Measurements from ENCODE around the gene CASP12. TPM values are rescaled to one million over a fixed set of nuclear protein-coding genes. Genes with fewer than 3 reads are reported as not detected.

Gene CASP12
- total RNA-seq, 5 donors from 2014 or later (not counting 1 experiment from before 2014, with no cell fraction given): not detected

- Mint-ChIP-seq H3K4me1 (peaks cover 11 to 21% (median 19%) of the 10 kb centered on the region in 3 donors), H3K4me3 (no peak overlapping the region), H3K27ac (no peak overlapping the region), H3K36me3 (peaks cover 28% of the 10 kb centered on the region), H3K27me3 (no peaks in the 10 kb centered on the region), H3K9me3 (peaks cover 12 to 36% (median 16%) of the 10 kb centered on the region in 3 donors)
- Histone ChIP-seq H3K4me3 (ENCODE audit: control insufficient read depth in 1 of 2, extremely low read depth in 1 of 2, low read length in 1 of 2) (no peak overlapping the region), H3K27me3 (replicated peaks in 1 of 2; ENCODE audit: control insufficient read depth in 2 of 2, extremely low read depth in 1 of 2, insufficient read depth in 2 of 2, low read length in 1 of 2) (peaks cover 0 to 2% of the 10 kb centered on the region in 2 experiments), H3K4me1 (ENCODE audit: control insufficient read depth in 1 of 2, extremely low read depth in 1 of 2, insufficient read depth in 2 of 2, low read length in 2 of 2) (peaks cover under 1 to 1% of the 10 kb centered on the region in 2 experiments), H3K9me3 (no peaks in the 10 kb centered on the region), H3K36me3 (ENCODE audit: control insufficient read depth in 2 of 2, extremely low read depth in 1 of 2, insufficient read depth in 1 of 2, low read length in 1 of 2) (no peaks in the 10 kb centered on the region), H3K27ac (ENCODE audit: low read length) (no peak overlapping the region)
- CTCF ChIA-PET: no interaction called here
- ATAC-seq (replicated peaks in 1 of 4): no peak
- no peak for DNase-seq
- POLR2A ChIA-PET: no interaction called here
These were observed 30.6 kb upstream of the CASP12 start for GRCh38 chr11:104928811-104929210.

GRCh38 chr11:104926771-104927611 lies 28.7 kb upstream of the CASP12 start:
- ChIA-PET POLR2A (no interaction called here), CTCF (no interaction called here)
- no peak overlapping the region for H3K4me3 Mint-ChIP-seq
- H3K9me3 Mint-ChIP-seq: peaks cover 13 to 32% (median 14%) of the 10 kb centered on the region in 3 donors
- no peak for ATAC-seq (replicated peaks in 1 of 4)
- H3K4me1 Mint-ChIP-seq: peaks cover 0 to 12% (median 9%) of the 10 kb centered on the region in 3 donors
- DNase-seq: no peak
- Histone ChIP-seq H3K27ac (ENCODE audit: low read length) (no peak overlapping the region), H3K9me3 (no peaks in the 10 kb centered on the region), H3K4me3 (ENCODE audit: control insufficient read depth in 1 of 2, extremely low read depth in 1 of 2, low read length in 1 of 2) (no peak overlapping the region), H3K4me1 (ENCODE audit: control insufficient read depth in 1 of 2, extremely low read depth in 1 of 2, insufficient read depth in 2 of 2, low read length in 2 of 2) (no peaks in the 10 kb centered on the region), H3K27me3 (replicated peaks in 1 of 2; ENCODE audit: control insufficient read depth in 2 of 2, extremely low read depth in 1 of 2, insufficient read depth in 2 of 2, low read length in 1 of 2) (peaks cover 0 to 2% of the 10 kb centered on the region in 2 experiments), H3K36me3 (ENCODE audit: control insufficient read depth in 2 of 2, extremely low read depth in 1 of 2, insufficient read depth in 1 of 2, low read length in 1 of 2) (no peaks in the 10 kb centered on the region)
- 85% methylated on average over 8 of the region's 9 CpGs for WGBS (ENCODE audit: insufficient coverage)
- H3K27ac Mint-ChIP-seq: no peak overlapping the region
- peaks cover 28% of the 10 kb centered on the region for H3K36me3 Mint-ChIP-seq
- no peaks in the 10 kb centered on the region for H3K27me3 Mint-ChIP-seq

GRCh38 chr11:104925850-104926249 lies 27.6 kb upstream of the CASP12 start:
- ChIA-PET CTCF (interaction anchor here in 1 of 2 donors (0.7 kb wide), 1 partner anchor 14 kb away, joined by 4 read pairs; no protein-coding TSS in a partner anchor), POLR2A (interaction anchor here in 1 of 2 donors (0.6 kb wide), 2 partner anchors 84 to 112 kb away, joined by 3 to 4 read pairs; no protein-coding TSS in a partner anchor)
- Histone ChIP-seq H3K4me3 (ENCODE audit: control insufficient read depth in 1 of 2, extremely low read depth in 1 of 2, low read length in 1 of 2) (no peak overlapping the region), H3K9me3 (no peaks in the 10 kb centered on the region), H3K27ac (ENCODE audit: low read length) (no peak overlapping the region), H3K36me3 (ENCODE audit: control insufficient read depth in 2 of 2, extremely low read depth in 1 of 2, insufficient read depth in 1 of 2, low read length in 1 of 2) (no peaks in the 10 kb centered on the region), H3K27me3 (replicated peaks in 1 of 2; ENCODE audit: control insufficient read depth in 2 of 2, extremely low read depth in 1 of 2, insufficient read depth in 2 of 2, low read length in 1 of 2) (peaks cover 0 to 2% of the 10 kb centered on the region in 2 experiments), H3K4me1 (ENCODE audit: control insufficient read depth in 1 of 2, extremely low read depth in 1 of 2, insufficient read depth in 2 of 2, low read length in 2 of 2) (no peaks in the 10 kb centered on the region)
- ATAC-seq (replicated peaks in 1 of 4) (no peak), DNase-seq (no peak)
- Mint-ChIP-seq H3K9me3 (peaks cover 13 to 32% (median 14%) of the 10 kb centered on the region in 3 donors), H3K27ac (no peak overlapping the region), H3K27me3 (no peaks in the 10 kb centered on the region), H3K4me1 (peaks cover 0 to 15% (median 6%) of the 10 kb centered on the region in 3 donors), H3K4me3 (no peak overlapping the region), H3K36me3 (peaks cover 24% of the 10 kb centered on the region)
- 100% methylated on average over 3 of the region's 6 CpGs for WGBS (ENCODE audit: insufficient coverage)

- H3K4me3 ChIP-seq (ENCODE audit: control insufficient read depth in 1 of 2, extremely low read depth in 1 of 2, low read length in 1 of 2): peak overlapping the region; percentile 59 to 68
- no peaks in the 10 kb centered on the region for H3K36me3 Mint-ChIP-seq
- peak overlapping the region; percentile 88 for H3K27ac ChIP-seq (ENCODE audit: low read length)
- H3K4me1 Mint-ChIP-seq: peaks cover 50 to 64% (median 55%) of the 10 kb centered on the region in 3 donors
- ChIA-PET CTCF (interaction anchor here in 1 of 2 donors (0.6 kb wide), 2 partner anchors 218 to 322 kb away, joined by 3 to 7 read pairs; no protein-coding TSS in a partner anchor), POLR2A (interaction anchor here in 1 of 2 donors (1.1 kb wide), 1 partner anchor 11 kb away, joined by 3 read pairs; no protein-coding TSS in a partner anchor)
- H3K9me3 Mint-ChIP-seq: no peaks in the 10 kb centered on the region
- peak overlapping the region; percentile 93 for H3K27ac Mint-ChIP-seq
- H3K4me1 ChIP-seq (ENCODE audit: control insufficient read depth in 1 of 2, extremely low read depth in 1 of 2, insufficient read depth in 2 of 2, low read length in 2 of 2): peaks cover 6 to 12% of the 10 kb centered on the region in 2 experiments
- H3K4me3 Mint-ChIP-seq: peak overlapping the region; percentile 80 to 93 (median 88)
- H3K36me3 ChIP-seq (ENCODE audit: control insufficient read depth in 2 of 2, extremely low read depth in 1 of 2, insufficient read depth in 1 of 2, low read length in 1 of 2): no peaks in the 10 kb centered on the region
- DNase-seq (peak in 1 of 35 experiments; percentile 55), ATAC-seq (replicated peaks in 1 of 4) (peak; percentile 72 to 87 (median 86))
- H3K27me3 ChIP-seq (replicated peaks in 1 of 2; ENCODE audit: control insufficient read depth in 2 of 2, extremely low read depth in 1 of 2, insufficient read depth in 2 of 2, low read length in 1 of 2): no peaks in the 10 kb centered on the region
- H3K9me3 ChIP-seq: no peaks in the 10 kb centered on the region
- 0% methylated on average over 2 of the region's 6 CpGs for WGBS (ENCODE audit: insufficient coverage)
- no peaks in the 10 kb centered on the region for H3K27me3 Mint-ChIP-seq
These were observed 20.0 kb upstream of the CASP12 start for GRCh38 chr11:104918113-104918824.

- H3K27me3 ChIP-seq (replicated peaks in 1 of 2; ENCODE audit: control insufficient read depth in 2 of 2, extremely low read depth in 1 of 2, insufficient read depth in 2 of 2, low read length in 1 of 2): no peaks in the 10 kb centered on the region
- peaks cover 2% of the 10 kb centered on the region for H3K36me3 Mint-ChIP-seq
- ChIA-PET CTCF (interaction anchor here in 1 of 2 donors (1.2 kb wide), 1 partner anchor 10 kb away, joined by 4 read pairs; no protein-coding TSS in a partner anchor), POLR2A (interaction anchor here in 1 of 2 donors (0.6 kb wide), 2 partner anchors 23 to 49 kb away, joined by 3 read pairs; no protein-coding TSS in a partner anchor)
- H3K9me3 Mint-ChIP-seq: no peaks in the 10 kb centered on the region
- H3K4me3 ChIP-seq (ENCODE audit: control insufficient read depth in 1 of 2, extremely low read depth in 1 of 2, low read length in 1 of 2): peak overlapping the region; percentile 59 to 68
- ATAC-seq (replicated peaks in 1 of 4) (peak; percentile 48 to 53 (median 52)), DNase-seq (peak in 1 of 35 experiments; percentile 18)
- H3K9me3 ChIP-seq: no peaks in the 10 kb centered on the region
- H3K27me3 Mint-ChIP-seq: no peaks in the 10 kb centered on the region
- peak overlapping the region; percentile 93 for H3K27ac Mint-ChIP-seq
- no peaks in the 10 kb centered on the region for H3K36me3 ChIP-seq (ENCODE audit: control insufficient read depth in 2 of 2, extremely low read depth in 1 of 2, insufficient read depth in 1 of 2, low read length in 1 of 2)
- peak overlapping the region; percentile 88 for H3K27ac ChIP-seq (ENCODE audit: low read length)
- 0% methylated on average over 1 of the region's 4 CpGs for WGBS (ENCODE audit: insufficient coverage)
- peaks cover 51 to 66% (median 59%) of the 10 kb centered on the region in 3 donors for H3K4me1 Mint-ChIP-seq
- peak overlapping the region; percentile 80 to 93 (median 88) for H3K4me3 Mint-ChIP-seq
- H3K4me1 ChIP-seq (ENCODE audit: control insufficient read depth in 1 of 2, extremely low read depth in 1 of 2, insufficient read depth in 2 of 2, low read length in 2 of 2): peaks cover 9 to 12% of the 10 kb centered on the region in 2 experiments
These were observed 19.2 kb upstream of the CASP12 start for GRCh38 chr11:104917271-104918112.

All from T-cell (primary cell).